Stimulated activated effector memory CD8-positive, alpha-beta T cell treated with anti-CD3 and anti-CD28 coated beads, Interleukin-12 subunit alpha, Interleukin-12 subunit beta, amount 100 ng/mL, for 72 hours (primary cell): ENCODE data around the gene NEGR1.

ENCODE experiments used
- ATAC-seq: fragments of 150-1000 bp; cut with Tn5 transposase; 2 replicates; pipeline ENCODE4 v1.10.0; 2021
- DNase-seq, 2 donors: peaks; one replicate each; pipeline ENCODE4 v3.0.0; 2021 to 2022; ENCODE audit warnings: low spot score in 2 of 2
- H3K27ac Mint-ChIP-seq: one replicate; pipeline ENCODE4 v1.8.0; 2022; ENCODE audit warnings: mild to moderate bottlenecking, mixed read lengths
- H3K36me3 Mint-ChIP-seq: one replicate; pipeline ENCODE4 v1.8.0; 2022; ENCODE audit warnings: mild to moderate bottlenecking, mixed read lengths
- H3K4me1 Mint-ChIP-seq: one replicate; pipeline ENCODE4 v1.8.0; 2022; ENCODE audit warnings: mixed read lengths
- H3K4me3 Mint-ChIP-seq: one replicate; pipeline ENCODE4 v1.8.0; 2022; ENCODE audit warnings: mild to moderate bottlenecking, mixed read lengths
- H3K9me3 Mint-ChIP-seq: one replicate; pipeline ENCODE4 v1.8.0; 2022; ENCODE audit warnings: mixed read lengths

Gene NEGR1

GRCh38 chr1:71762514-71763255, 519.7 kb downstream of the NEGR1 start:
- no peak overlapping the region for H3K4me3 Mint-ChIP-seq
- no peaks in the 10 kb centered on the region for H3K4me1 Mint-ChIP-seq
- DNase-seq (no peak), ATAC-seq (no peak)
- H3K9me3 Mint-ChIP-seq: peaks cover 11% of the 10 kb centered on the region
- no peaks in the 10 kb centered on the region for H3K36me3 Mint-ChIP-seq
- H3K27ac Mint-ChIP-seq: no peak overlapping the region

- Mint-ChIP-seq H3K4me3 (no peak overlapping the region), H3K9me3 (peaks cover 22% of the 10 kb centered on the region), H3K4me1 (no peaks in the 10 kb centered on the region), H3K36me3 (no peaks in the 10 kb centered on the region), H3K27ac (no peak overlapping the region)
- DNase-seq: no peak
- no peak for ATAC-seq
Measured at GRCh38 chr1:71755441-71755840, 526.9 kb downstream of the NEGR1 start.

DNA sequence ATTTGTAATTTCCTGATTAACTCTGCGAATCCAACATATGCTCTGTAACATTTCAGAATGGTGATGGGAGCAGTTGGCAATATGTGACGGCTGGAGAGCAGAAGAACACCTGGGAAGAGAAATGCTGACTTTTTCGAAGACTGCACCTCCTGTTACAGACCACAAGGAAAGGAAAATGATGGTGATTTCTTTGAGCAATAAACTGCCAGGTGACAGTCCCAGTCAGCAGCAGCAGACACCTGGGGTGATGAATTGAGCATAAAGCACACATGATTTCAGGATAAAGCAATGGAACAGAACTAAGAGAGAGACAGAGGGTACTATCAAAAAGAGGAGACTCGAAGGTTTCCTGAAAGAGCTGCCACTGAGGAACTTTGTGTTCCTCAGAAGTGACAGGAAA, 528.6 kb downstream of the NEGR1 start:
- no peak for DNase-seq
- ATAC-seq: no peak
- H3K36me3 Mint-ChIP-seq: no peaks in the 10 kb centered on the region
- H3K4me3 Mint-ChIP-seq: no peak overlapping the region
- H3K4me1 Mint-ChIP-seq: no peaks in the 10 kb centered on the region
- no peak overlapping the region for H3K27ac Mint-ChIP-seq
- peaks cover 25% of the 10 kb centered on the region for H3K9me3 Mint-ChIP-seq

- no peaks in the 10 kb centered on the region for H3K36me3 Mint-ChIP-seq
- DNase-seq: no peak
- peaks cover 19% of the 10 kb centered on the region for H3K9me3 Mint-ChIP-seq
- ATAC-seq: no peak
- H3K4me3 Mint-ChIP-seq: no peak overlapping the region
- H3K4me1 Mint-ChIP-seq: no peaks in the 10 kb centered on the region
- no peak overlapping the region for H3K27ac Mint-ChIP-seq
Measured at GRCh38 chr1:71745326-71745725, 537.0 kb downstream of the NEGR1 start.

DNA sequence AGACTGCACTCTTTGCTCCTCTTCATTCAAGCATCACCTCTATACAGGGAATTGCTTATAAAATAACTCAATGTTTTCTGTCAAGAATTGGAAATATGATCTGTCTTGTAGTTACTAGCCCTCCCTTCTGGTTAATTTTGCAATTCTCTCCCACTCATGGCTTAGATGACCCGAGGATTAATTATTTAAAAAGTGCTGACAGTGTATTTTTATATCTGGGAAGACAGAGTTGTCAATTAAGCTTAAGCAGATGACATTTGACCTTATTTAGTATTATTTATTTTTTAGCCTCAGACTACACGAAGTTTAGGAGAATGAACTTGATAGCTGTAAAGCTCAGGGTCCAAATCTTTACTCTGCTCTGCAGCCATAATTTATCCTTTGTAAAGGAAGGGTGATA, 538.5 kb downstream of the NEGR1 start:
- no peak for DNase-seq
- H3K4me1 Mint-ChIP-seq: no peaks in the 10 kb centered on the region
- H3K4me3 Mint-ChIP-seq: no peak overlapping the region
- H3K36me3 Mint-ChIP-seq: no peaks in the 10 kb centered on the region
- peaks cover 21% of the 10 kb centered on the region for H3K9me3 Mint-ChIP-seq
- H3K27ac Mint-ChIP-seq: no peak overlapping the region
- no peak for ATAC-seq

- no peak for ATAC-seq
- H3K27ac Mint-ChIP-seq: no peak overlapping the region
Measured at GRCh38 chr1:71738910-71739309, 543.4 kb downstream of the NEGR1 start.

GRCh38 chr1:71738256-71738655, 544.1 kb downstream of the NEGR1 start:
- Mint-ChIP-seq H3K4me1 (no peaks in the 10 kb centered on the region), H3K27ac (no peak overlapping the region), H3K4me3 (no peak overlapping the region), H3K9me3 (peaks cover 21% of the 10 kb centered on the region), H3K36me3 (no peaks in the 10 kb centered on the region)
- ATAC-seq (no peak), DNase-seq (no peak)

More at GRCh38 chr1:71738910-71739309, 543.4 kb downstream of the NEGR1 start:
- no peaks in the 10 kb centered on the region for H3K36me3 Mint-ChIP-seq
- no peak overlapping the region for H3K4me3 Mint-ChIP-seq
- H3K9me3 Mint-ChIP-seq: peaks cover 26% of the 10 kb centered on the region
- H3K4me1 Mint-ChIP-seq: no peaks in the 10 kb centered on the region
- DNase-seq: no peak

DNA sequence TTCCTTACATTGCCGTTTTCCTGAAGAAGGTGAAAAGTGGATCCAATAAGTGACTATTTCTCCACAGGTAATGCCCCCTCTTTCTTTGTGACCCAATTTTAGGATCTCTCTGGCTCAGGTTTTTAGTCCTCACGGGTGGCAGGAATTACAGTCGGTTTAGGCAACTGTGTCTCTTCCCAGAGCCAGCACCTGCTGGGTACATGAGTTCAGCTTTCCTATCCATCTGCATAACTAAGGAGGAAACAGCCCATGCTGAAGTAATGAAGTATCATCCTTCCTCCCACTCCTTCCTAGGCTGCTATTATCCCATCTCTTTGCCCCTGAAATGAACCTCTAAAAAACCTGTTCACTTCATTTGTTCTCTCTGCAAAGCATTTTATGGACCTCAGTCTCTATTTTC, 544.6 kb downstream of the NEGR1 start:
- Mint-ChIP-seq H3K36me3 (no peaks in the 10 kb centered on the region), H3K4me3 (no peak overlapping the region), H3K9me3 (peaks cover 20% of the 10 kb centered on the region), H3K27ac (no peak overlapping the region), H3K4me1 (no peaks in the 10 kb centered on the region)
- ATAC-seq (no peak), DNase-seq (no peak)

GRCh38 chr1:71733121-71733520, 549.2 kb downstream of the NEGR1 start:
- ATAC-seq: no peak
- Mint-ChIP-seq H3K4me3 (no peak overlapping the region), H3K27ac (no peak overlapping the region), H3K36me3 (no peaks in the 10 kb centered on the region), H3K4me1 (no peaks in the 10 kb centered on the region), H3K9me3 (peaks cover 13% of the 10 kb centered on the region)
- DNase-seq: no peak

DNA sequence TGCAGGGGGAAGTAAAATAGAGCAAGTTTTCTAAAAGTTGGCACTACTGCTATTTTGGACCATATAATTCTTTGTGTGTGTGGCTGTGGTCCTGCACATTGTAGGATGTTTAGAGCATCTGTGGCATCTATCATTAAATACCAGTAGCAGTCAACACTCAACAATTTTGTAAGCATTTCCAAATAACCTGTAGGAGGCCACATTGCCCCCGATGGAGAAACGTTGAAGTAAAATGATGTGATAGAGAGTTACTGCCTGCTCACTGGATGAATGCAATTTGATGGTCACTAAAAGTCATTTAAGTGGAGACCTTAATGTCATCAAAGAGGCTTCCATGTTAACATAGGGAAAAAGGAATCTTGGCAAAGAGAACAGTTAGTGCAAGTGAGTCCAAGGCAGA, 560.8 kb downstream of the NEGR1 start:
- Mint-ChIP-seq H3K36me3 (no peaks in the 10 kb centered on the region), H3K27ac (no peak overlapping the region), H3K4me1 (no peaks in the 10 kb centered on the region), H3K4me3 (no peak overlapping the region), H3K9me3 (peaks cover 21% of the 10 kb centered on the region)
- ATAC-seq: no peak
- DNase-seq: no peak

- DNase-seq: no peak
- Mint-ChIP-seq H3K36me3 (no peaks in the 10 kb centered on the region), H3K4me3 (no peak overlapping the region), H3K4me1 (no peaks in the 10 kb centered on the region), H3K9me3 (peaks cover 23% of the 10 kb centered on the region), H3K27ac (no peak overlapping the region)
- ATAC-seq: no peak
Measured at GRCh38 chr1:71719330-71719729, 563.0 kb downstream of the NEGR1 start.

DNA sequence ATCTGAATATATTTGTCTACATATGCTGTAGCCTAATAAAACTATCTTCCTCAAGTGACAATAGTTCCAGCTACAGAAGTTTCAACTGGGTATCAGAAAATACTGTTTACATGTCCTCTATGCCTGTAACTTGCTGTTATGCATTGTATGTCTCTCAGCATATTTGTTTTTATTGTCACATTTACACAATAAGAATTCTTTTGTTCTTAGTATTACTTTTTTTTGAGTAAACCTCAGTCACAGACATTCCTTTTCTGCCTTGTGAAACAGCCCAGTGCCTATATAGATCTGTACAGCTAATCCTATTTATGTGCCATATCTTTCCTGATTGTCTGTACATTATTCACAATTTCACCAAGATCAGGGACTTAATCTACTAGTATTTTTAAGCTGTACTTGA, 565.2 kb downstream of the NEGR1 start:
- Mint-ChIP-seq H3K4me3 (no peak overlapping the region), H3K36me3 (no peaks in the 10 kb centered on the region), H3K27ac (no peak overlapping the region), H3K9me3 (peaks cover 24% of the 10 kb centered on the region), H3K4me1 (no peaks in the 10 kb centered on the region)
- DNase-seq: no peak
- no peak for ATAC-seq

DNA sequence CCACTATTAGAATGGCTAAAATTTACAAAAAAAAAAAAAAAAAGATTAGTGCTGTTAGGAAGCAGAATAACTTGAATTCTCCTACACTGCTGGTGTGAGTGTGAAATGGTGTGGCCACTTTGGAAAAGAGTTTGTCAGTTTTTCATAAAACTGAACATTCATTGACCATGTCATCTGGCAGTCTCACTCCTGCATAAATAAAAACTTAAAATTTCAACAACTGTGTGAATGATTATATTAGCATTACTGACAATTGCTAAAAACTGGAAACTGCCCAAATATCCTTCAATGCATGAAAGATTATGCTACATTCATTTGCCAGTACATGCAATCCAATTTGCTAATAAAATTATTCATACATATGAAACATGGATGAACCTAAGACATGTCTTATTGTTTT, 570.9 kb downstream of the NEGR1 start:
- DNase-seq (no peak), ATAC-seq (no peak)
- Mint-ChIP-seq H3K27ac (no peak overlapping the region), H3K4me1 (no peaks in the 10 kb centered on the region), H3K9me3 (peaks cover 26% of the 10 kb centered on the region), H3K4me3 (no peak overlapping the region), H3K36me3 (no peaks in the 10 kb centered on the region)

- Mint-ChIP-seq H3K9me3 (peaks cover 22% of the 10 kb centered on the region), H3K4me3 (no peak overlapping the region), H3K27ac (no peak overlapping the region), H3K36me3 (no peaks in the 10 kb centered on the region), H3K4me1 (no peaks in the 10 kb centered on the region)
- DNase-seq (no peak), ATAC-seq (no peak)
Measured at GRCh38 chr1:71706029-71706671, 576.2 kb downstream of the NEGR1 start.

- peaks cover 15% of the 10 kb centered on the region for H3K9me3 Mint-ChIP-seq
- DNase-seq (no peak), ATAC-seq (no peak)
Measured at GRCh38 chr1:71698186-71698585, 584.2 kb downstream of the NEGR1 start.

DNA sequence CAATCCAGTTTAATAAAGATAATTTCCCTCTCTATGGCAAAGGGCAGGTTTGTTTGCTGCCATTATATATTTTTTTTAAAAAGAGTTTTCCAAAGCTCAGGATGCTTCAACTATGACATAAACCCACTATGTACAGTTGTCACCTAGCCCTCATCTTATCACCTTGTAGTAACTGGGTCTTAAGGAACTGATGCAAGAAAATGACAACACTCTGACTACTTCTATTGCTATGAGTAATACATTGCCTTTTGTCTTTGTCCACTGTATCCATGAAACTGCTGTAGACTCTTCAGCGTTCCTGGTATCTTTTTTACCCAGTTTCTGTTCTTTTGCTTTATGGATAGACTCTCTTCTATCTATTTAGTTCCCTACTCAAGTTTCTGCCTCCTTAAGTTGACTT, 586.5 kb downstream of the NEGR1 start:
- Mint-ChIP-seq H3K9me3 (peaks cover 18% of the 10 kb centered on the region), H3K4me1 (no peaks in the 10 kb centered on the region), H3K4me3 (no peak overlapping the region), H3K27ac (no peak overlapping the region), H3K36me3 (no peaks in the 10 kb centered on the region)
- DNase-seq (no peak), ATAC-seq (no peak)

More at GRCh38 chr1:71698186-71698585, 584.2 kb downstream of the NEGR1 start:
- Mint-ChIP-seq H3K36me3 (no peaks in the 10 kb centered on the region), H3K4me1 (no peaks in the 10 kb centered on the region), H3K4me3 (no peak overlapping the region), H3K27ac (no peak overlapping the region)
